K562 (cell line): ENCODE results near the gene NCCRP1. TPM values are rescaled to one million over a fixed set of nuclear protein-coding genes. Genes with fewer than 3 reads are reported as not detected.

ENCODE experiments used
- ATAC-seq: fragments of 200-7000 bp; cut with Tn5 transposase; 3 replicates; pipeline ENCODE4 v1.9.1; 2020; ENCODE audit warnings: moderate library complexity
- BruUV-seq: library from RNA; stranded (reverse); fragments of 400-500 nt; replicated peaks from 2 replicates; lab custom pipeline; 2021; lab: Mats Ljungman, UMichigan
- CTCF ChIA-PET: fragments of 300-600 bp; formaldehyde crosslinking; extraction: SDS; loops from one replicate; lab custom pipeline; 2021; ENCODE audit warnings: low intra/inter-chr PET ratio; lab: Yijun Ruan, JAX
- POLR2A ChIA-PET: fragments of 300-600, 350-650 bp; sonication (Branson Sonifier 250); formaldehyde crosslinking; extraction: SDS; loops from one replicate; lab custom pipeline; 2021; ENCODE audit warnings: antibody characterized with exemption, inconsistent platforms; lab: Yijun Ruan, JAX
- DNase-seq, 4 experiments: peaks; one replicate each; pipeline versions ENCODE4 v3.0.0 to v3.0.0-alpha.2; 2011 to 2018; ENCODE audit warnings: low spot score in 3 of 4, mixed read lengths in 3 of 4; ENCODE audit errors: extremely low read depth in 1 of 4
- FAIRE-seq: peaks from 2 replicates; lab custom pipeline; 2011; peaks lifted over from hg19 to GRCh38; lab: Jason Lieb, UNC
- H2AFZ ChIP-seq: 2 replicates; pipeline ENCODE4 v1.6.0; 2011; ENCODE audit warnings: low read depth, low read length, control low read depth, inconsistent platforms
- H3K27ac ChIP-seq: fragments of 200-600 bp; 3 replicates; pipeline ENCODE4 v1.8.0; 2011; ENCODE audit warnings: low read depth, mild to moderate bottlenecking, control low read depth, inconsistent platforms, low read length, moderate library complexity, mixed read lengths; ENCODE audit errors: extremely low read depth
- H3K27me3 ChIP-seq, 2 experiments: fragments of 300-600 bp in 1 of 2; 2 replicates in 1 of 2; 3 replicates in 1 of 2; pipeline versions ENCODE4 v1.6.0 to v1.8.0; 2011; ENCODE audit warnings: inconsistent platforms in 2 of 2, low read length in 2 of 2, mild to moderate bottlenecking in 1 of 2, mixed read lengths in 1 of 2, moderate library complexity in 1 of 2; ENCODE audit not compliant: control insufficient read depth in 2 of 2, insufficient read depth in 2 of 2
- H3K36me3 ChIP-seq: fragments of 300-600 bp; 3 replicates; pipeline ENCODE4 v1.8.0; 2011; ENCODE audit warnings: mild to moderate bottlenecking, low read length, inconsistent platforms; ENCODE audit not compliant: control insufficient read depth, insufficient read depth
- H3K4me1 ChIP-seq, 2 experiments: fragments of 200-600 bp in 1 of 2; replicated peaks in 1 of 2; 2 replicates in 1 of 2; 3 replicates in 1 of 2; pipeline versions ENCODE4 v1.5.1 to v1.8.0; 2011; ENCODE audit warnings: inconsistent platforms in 2 of 2, low read length in 2 of 2, mild to moderate bottlenecking in 1 of 2, mixed read lengths in 1 of 2, moderate library complexity in 1 of 2; ENCODE audit not compliant: control insufficient read depth in 2 of 2, insufficient read depth in 2 of 2
- H3K4me2 ChIP-seq: 2 replicates; pipeline ENCODE4 v1.6.1; 2011; ENCODE audit warnings: low read length, control low read depth, inconsistent platforms, mixed read lengths; ENCODE audit not compliant: insufficient read depth
- H3K4me3 ChIP-seq: fragments of 200-600 bp; sonication (generic), shearing (Covaris generic); 2 replicates; pipeline ENCODE4 v1.5.1; 2016; ENCODE audit warnings: control low read depth, inconsistent platforms
- H3K79me2 ChIP-seq: fragments of 200-600 bp; 3 replicates; pipeline ENCODE4 v1.8.0; 2011; ENCODE audit warnings: low read length, inconsistent platforms; ENCODE audit not compliant: control insufficient read depth, insufficient read depth
- H3K9ac ChIP-seq, 2 experiments: 2 replicates each; pipeline versions ENCODE4 v1.6.0 to v1.6.1; 2011; ENCODE audit warnings: low read depth in 2 of 2, low read length in 2 of 2, control low read depth in 1 of 2, inconsistent platforms in 1 of 2, mild to moderate bottlenecking in 1 of 2, mixed read lengths in 1 of 2; ENCODE audit not compliant: insufficient read depth in 1 of 2
- H3K9me1 ChIP-seq: one replicate; pipeline ENCODE4 v1.6.0; 2011; ENCODE audit warnings: inconsistent platforms, mild to moderate bottlenecking, low read length, moderate library complexity; ENCODE audit not compliant: control insufficient read depth, insufficient read depth
- H3K9me3 ChIP-seq: replicated peaks from 2 replicates; pipeline ENCODE4 v1.5.1; 2011; ENCODE audit warnings: low read depth, low read length, inconsistent platforms; ENCODE audit not compliant: control insufficient read depth, insufficient read depth
- H4K20me1 ChIP-seq: replicated peaks from 2 replicates; pipeline ENCODE4 v1.6.1; 2011; ENCODE audit warnings: low read length, inconsistent platforms, mixed read lengths; ENCODE audit not compliant: control insufficient read depth, insufficient read depth
- CXXC5 ChIP-seq: fragments of 250-450 bp; sonication (Bioruptor Pico); IDR thresholded peaks from 2 replicates; pipeline ENCODE4 v1.8.0; 2022; ENCODE audit warnings: inconsistent platforms, mild to moderate bottlenecking, moderate library complexity
- FIP1L1 ChIP-seq: fragments of 200-400 bp; formaldehyde crosslinking; IDR thresholded peaks from 2 replicates; pipeline ENCODE4 v1.6.1; 2018; ENCODE audit warnings: mild to moderate bottlenecking, low read depth, low read length; ENCODE audit not compliant: poor library complexity, severe bottlenecking
- GATA2 ChIP-seq: sonication (generic); formaldehyde crosslinking; IDR thresholded peaks from 2 replicates; pipeline ENCODE4 v1.4.0; 2020; ENCODE audit warnings: mild to moderate bottlenecking, missing genetic modification reagents
- KLF1 ChIP-seq: fragments of 450-650 bp; IDR thresholded peaks from 2 replicates; pipeline ENCODE4 v1.6.1; 2016; ENCODE audit warnings: missing genetic modification characterization, missing compliant biosample characterization
- MTA1 ChIP-seq: fragments of 450-650 bp; IDR thresholded peaks from 2 replicates; pipeline ENCODE4 v1.6.1; 2017; ENCODE audit warnings: borderline replicate concordance
- PCBP2 ChIP-seq: fragments of 200-400 bp; formaldehyde crosslinking; IDR thresholded peaks from 2 replicates; pipeline ENCODE4 v1.6.1; 2018; ENCODE audit warnings: low read length, low read depth, mild to moderate bottlenecking, moderate library complexity; ENCODE audit not compliant: poor library complexity, severe bottlenecking
- PRPF4 ChIP-seq: fragments of 200-400 bp; formaldehyde crosslinking; IDR thresholded peaks from one replicate; pipeline ENCODE4 v1.6.1; 2017; ENCODE audit warnings: low read length, low read depth, mild to moderate bottlenecking; ENCODE audit not compliant: insufficient read depth, poor library complexity, severe bottlenecking
- SLC30A9 ChIP-seq: fragments of 250-450 bp; sonication (Bioruptor Pico); IDR thresholded peaks from 2 replicates; pipeline ENCODE4 v1.8.0; 2022; ENCODE audit warnings: mild to moderate bottlenecking, moderate library complexity
- STAT5A ChIP-seq: IDR thresholded peaks from 2 replicates; pipeline ENCODE4 v1.6.1; 2012; ENCODE audit warnings: low read length, inconsistent platforms, borderline replicate concordance
- ZKSCAN1 ChIP-seq: fragments of 150-350 bp; IDR thresholded peaks from 2 replicates; pipeline ENCODE4 v1.6.1; 2016; ENCODE audit warnings: low read depth, low read length
- ZMIZ1 ChIP-seq, 2 experiments: fragments of 150-350 bp in 1 of 2; IDR thresholded peaks; 2 replicates each; pipeline ENCODE4 v1.6.1; 2012 to 2016; ENCODE audit warnings: low read depth in 2 of 2, low read length in 2 of 2, mild to moderate bottlenecking in 1 of 2, moderate library complexity in 1 of 2
- ZNF175 ChIP-seq: fragments of 200-800 bp; sonication (Bioruptor generic); IDR thresholded peaks from 2 replicates; pipeline ENCODE4 v1.6.1; 2016; ENCODE audit warnings: low read depth, mild to moderate bottlenecking, missing genetic modification characterization, missing compliant biosample characterization
- ZNF561 ChIP-seq: fragments of 450-650 bp; formaldehyde crosslinking; conservative IDR thresholded peaks from 2 replicates; pipeline ENCODE4 v1.4.0; 2020; ENCODE audit warnings: mild to moderate bottlenecking, moderate library complexity
- ZNF780A ChIP-seq: fragments of 250-450 bp; sonication (Bioruptor Pico); IDR thresholded peaks from 2 replicates; pipeline ENCODE4 v1.5.0; 2021; ENCODE audit warnings: mild to moderate bottlenecking
- WGBS: fragments of 100-300 bp; shearing (Covaris generic); methylation state at CpG from one replicate; pipeline ENCODE4 v1.1.6; 2016; ENCODE audit warnings: low coverage, mixed read lengths; ENCODE audit not compliant: insufficient coverage; ENCODE audit errors: missing lambda C conversion rate; 5-methylcytosine and 5-hydroxymethylcytosine counted together
- in situ Hi-C: fragments of 300-500 bp; cut with MboI; formaldehyde crosslinking; loops from 4 replicates; pipeline ENCODE4 v1.15.0; 2018; ENCODE audit warnings: inconsistent platforms, mixed read lengths
- intact Hi-C: fragments of 100-400 bp; cut with micrococcal nuclease; formaldehyde crosslinking; loops from 2 replicates; pipeline ENCODE4 v1.14.2; 2022
- polyA plus RNA-seq, 8 experiments: library from polyadenylated mRNA; depleted of rRNA in 4 of 8; stranded (reverse) in 5 of 8; unstranded in 3 of 8; fragments of >200 nt; fragmentation: Nextera tagmentation in 2 of 8; fragmentation: Illumina TruSeq in 1 of 8; extraction: Ambion mirVana in 2 of 8; extraction: Trizol in 1 of 8; gene quantifications; 2 replicates each; pipeline versions ENCODE4 v1.2.1 to v1.2.3, GENCODE V29; 2011 to 2014; ENCODE audit warnings: inconsistent platforms in 1 of 8, missing spikeins in 1 of 8
- total RNA-seq, 7 experiments: library from RNA; depleted of rRNA in 6 of 7; stranded (reverse); fragments of >200 nt in 6 of 7; fragmentation: Illumina TruSeq in 2 of 7; extraction: Trizol in 2 of 7; gene quantifications; 2 replicates each; pipeline versions ENCODE4 v1.2.1 to v1.2.3, GENCODE V29; 2011 to 2021; ENCODE audit warnings: low replicate concordance in 1 of 7
- TF ChIP-seq, protein P1 (sequence below): fragments of 250-450 bp; sonication (Bioruptor Pico); IDR thresholded peaks from 2 replicates; pipeline ENCODE4 v1.5.0; 2021; ENCODE audit warnings: mild to moderate bottlenecking, borderline replicate concordance
- TF ChIP-seq, protein P2 (sequence below): fragments of 450-650 bp; conservative IDR thresholded peaks from 2 replicates; pipeline ENCODE4 v1.6.1; 2016; ENCODE audit warnings: missing genetic modification characterization, low read depth, mild to moderate bottlenecking, control low read depth, missing compliant biosample characterization

Gene NCCRP1
- total and polyA plus RNA-seq, 9 of the 15 experiments (the other 6 are each of a cell fraction or from before 2014, with no cell fraction given), result 0.05 TPM; not detected in 8

GRCh38 chr19:39174142-39174541 is 22.6 kb upstream of the NCCRP1 start:
- no peak overlapping the region for H3K4me3 ChIP-seq
- H3K27ac ChIP-seq, result no peak overlapping the region
- in situ Hi-C loops, result no loop called here
- H3K4me2 ChIP-seq, result no peak overlapping the region
- H3K79me2 ChIP-seq, result no peaks in the 10 kb centered on the region
- WGBS, result 88% methylated on average over 13 of the region's 16 CpGs
- no peak for ATAC-seq
- H3K36me3 ChIP-seq, result peaks cover 60% of the 10 kb centered on the region; the same call in 1 of the 3 replicates
- no peak for FAIRE-seq
- H2AFZ ChIP-seq, result no peak overlapping the region
- peaks cover 0 to 33% of the 10 kb centered on the region in 2 experiments; a peak in 2 of 5 replicates for H3K4me1 ChIP-seq
- POLR2A ChIA-PET, result interaction anchor here (0.6 kb wide), 1 partner anchor 230 kb away, joined by 5 read pairs; no protein-coding TSS in a partner anchor
- no peaks in the 10 kb centered on the region for H3K27me3 ChIP-seq
- no peaks in the 10 kb centered on the region for H3K9me3 ChIP-seq
- CTCF ChIA-PET, result no interaction called here
- DNase-seq, result no peak
- H4K20me1 ChIP-seq, result no peaks in the 10 kb centered on the region; the same call in 1 of the 2 replicates
- BruUV-seq, result no TSS peak
- H3K9me1 ChIP-seq, result no peaks in the 10 kb centered on the region
- no peak overlapping the region for H3K9ac ChIP-seq
- intact Hi-C loops, result no loop called here
- TF ChIP-seq, protein P1, sequence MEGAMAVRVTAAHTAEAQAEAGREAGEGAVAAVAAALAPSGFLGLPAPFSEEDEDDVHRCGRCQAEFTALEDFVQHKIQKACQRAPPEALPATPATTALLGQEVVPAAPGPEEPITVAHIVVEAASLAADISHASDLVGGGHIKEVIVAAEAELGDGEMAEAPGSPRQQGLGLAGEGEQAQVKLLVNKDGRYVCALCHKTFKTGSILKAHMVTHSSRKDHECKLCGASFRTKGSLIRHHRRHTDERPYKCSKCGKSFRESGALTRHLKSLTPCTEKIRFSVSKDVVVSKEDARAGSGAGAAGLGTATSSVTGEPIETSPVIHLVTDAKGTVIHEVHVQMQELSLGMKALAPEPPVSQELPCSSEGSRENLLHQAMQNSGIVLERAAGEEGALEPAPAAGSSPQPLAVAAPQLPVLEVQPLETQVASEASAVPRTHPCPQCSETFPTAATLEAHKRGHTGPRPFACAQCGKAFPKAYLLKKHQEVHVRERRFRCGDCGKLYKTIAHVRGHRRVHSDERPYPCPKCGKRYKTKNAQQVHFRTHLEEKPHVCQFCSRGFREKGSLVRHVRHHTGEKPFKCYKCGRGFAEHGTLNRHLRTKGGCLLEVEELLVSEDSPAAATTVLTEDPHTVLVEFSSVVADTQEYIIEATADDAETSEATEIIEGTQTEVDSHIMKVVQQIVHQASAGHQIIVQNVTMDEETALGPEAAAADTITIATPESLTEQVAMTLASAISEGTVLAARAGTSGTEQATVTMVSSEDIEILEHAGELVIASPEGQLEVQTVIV, result no peak
- TF ChIP-seq ZKSCAN1, result no peak
- TF ChIP-seq ZMIZ1 (IDR thresholded peaks at IDR 0.05; ENCODE audit: low read depth in 2 of 2, low read length in 2 of 2), result no peak
- no peak for TF ChIP-seq KLF1 (tag)
- no peak for TF ChIP-seq FIP1L1
- no peak for TF ChIP-seq ZNF780A (CRISPR knock-in tag)
- no peak for TF ChIP-seq PRPF4
- TF ChIP-seq GATA2, result no peak
- TF ChIP-seq SLC30A9 (CRISPR knock-in tag), result no peak
- TF ChIP-seq CXXC5 (CRISPR knock-in tag), result no peak
- TF ChIP-seq, protein P2, sequence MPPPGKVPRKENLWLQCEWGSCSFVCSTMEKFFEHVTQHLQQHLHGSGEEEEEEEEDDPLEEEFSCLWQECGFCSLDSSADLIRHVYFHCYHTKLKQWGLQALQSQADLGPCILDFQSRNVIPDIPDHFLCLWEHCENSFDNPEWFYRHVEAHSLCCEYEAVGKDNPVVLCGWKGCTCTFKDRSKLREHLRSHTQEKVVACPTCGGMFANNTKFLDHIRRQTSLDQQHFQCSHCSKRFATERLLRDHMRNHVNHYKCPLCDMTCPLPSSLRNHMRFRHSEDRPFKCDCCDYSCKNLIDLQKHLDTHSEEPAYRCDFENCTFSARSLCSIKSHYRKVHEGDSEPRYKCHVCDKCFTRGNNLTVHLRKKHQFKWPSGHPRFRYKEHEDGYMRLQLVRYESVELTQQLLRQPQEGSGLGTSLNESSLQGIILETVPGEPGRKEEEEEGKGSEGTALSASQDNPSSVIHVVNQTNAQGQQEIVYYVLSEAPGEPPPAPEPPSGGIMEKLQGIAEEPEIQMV, result no peak
- no peak for TF ChIP-seq ZNF175 (CRISPR knock-in tag)
- TF ChIP-seq STAT5A, result no peak
- no peak for TF ChIP-seq MTA1
- no peak for TF ChIP-seq ZNF561 (CRISPR knock-in tag)
- TF ChIP-seq PCBP2, result no peak
